Keratinocyte (primary cell): ENCODE results near the gene NHLH2. TPM values are rescaled to one million over a fixed set of nuclear protein-coding genes. Genes with fewer than 3 reads are reported as not detected.

ENCODE experiments used
- DNase-seq: peaks from one replicate; pipeline ENCODE4 v3.0.0-alpha.2; 2011; ENCODE audit warnings: low read depth, missing footprints, low spot score
- FAIRE-seq: peaks from 2 replicates; lab custom pipeline; 2011; peaks lifted over from hg19 to GRCh38; lab: Jason Lieb, UNC
- H2AFZ ChIP-seq: 2 replicates; pipeline ENCODE4 v1.6.0; 2012; ENCODE audit warnings: low read length, control low read depth, inconsistent platforms; ENCODE audit not compliant: control insufficient read depth
- H3K27ac ChIP-seq: 2 replicates; pipeline ENCODE4 v1.5.1; 2011; ENCODE audit warnings: low read length; ENCODE audit not compliant: control insufficient read depth, insufficient read depth
- H3K27me3 ChIP-seq: 3 replicates; pipeline ENCODE4 v1.6.0; 2011; ENCODE audit warnings: low read length; ENCODE audit not compliant: control insufficient read depth, insufficient read depth; ENCODE audit errors: extremely low read depth
- H3K36me3 ChIP-seq, 2 experiments: 2 replicates in 1 of 2; 3 replicates in 1 of 2; pipeline ENCODE4 v1.5.1; 2011; ENCODE audit warnings: low read length in 2 of 2, mild to moderate bottlenecking in 1 of 2; ENCODE audit not compliant: control insufficient read depth in 2 of 2, insufficient read depth in 2 of 2; ENCODE audit errors: extremely low read depth in 1 of 2
- H3K4me1 ChIP-seq: 3 replicates; pipeline ENCODE4 v1.5.1; 2011; ENCODE audit warnings: low read length; ENCODE audit not compliant: control insufficient read depth, insufficient read depth; ENCODE audit errors: extremely low read depth
- H3K4me2 ChIP-seq: 3 replicates; pipeline ENCODE4 v1.6.0; 2011; ENCODE audit warnings: low read depth, low read length; ENCODE audit not compliant: control insufficient read depth, insufficient read depth; ENCODE audit errors: extremely low read depth
- H3K4me3 ChIP-seq, 3 experiments: fragments of 200-600 bp in 1 of 3; sonication (generic) in 1 of 3; 2 replicates in 2 of 3; 3 replicates in 1 of 3; pipeline ENCODE4 v1.5.1; 2011 to 2016; ENCODE audit warnings: low read length in 3 of 3, mild to moderate bottlenecking in 3 of 3, control low read depth in 2 of 3, inconsistent platforms in 1 of 3, low read depth in 1 of 3, mixed read lengths in 1 of 3, mixed run types in 1 of 3, moderate library complexity in 1 of 3; ENCODE audit not compliant: control insufficient read depth in 2 of 3, insufficient read depth in 2 of 3; ENCODE audit errors: extremely low read depth in 1 of 3
- H3K79me2 ChIP-seq: 2 replicates; pipeline ENCODE4 v1.6.0; 2012; ENCODE audit warnings: low read length; ENCODE audit not compliant: control insufficient read depth, insufficient read depth
- H3K9ac ChIP-seq: 3 replicates; pipeline ENCODE4 v1.6.0; 2011; ENCODE audit warnings: low read length; ENCODE audit not compliant: control insufficient read depth, insufficient read depth; ENCODE audit errors: extremely low read depth
- H3K9me1 ChIP-seq: 3 replicates; pipeline ENCODE4 v1.6.0; 2011; ENCODE audit warnings: low read length; ENCODE audit not compliant: control insufficient read depth, insufficient read depth; ENCODE audit errors: extremely low read depth
- H3K9me3 ChIP-seq: 2 replicates; pipeline ENCODE4 v1.5.1; 2012; ENCODE audit warnings: low read depth, low read length; ENCODE audit not compliant: control insufficient read depth
- H4K20me1 ChIP-seq: 3 replicates; pipeline ENCODE4 v1.6.0; 2011; ENCODE audit warnings: low read length; ENCODE audit not compliant: control insufficient read depth, insufficient read depth; ENCODE audit errors: extremely low read depth
- CTCF ChIP-seq, 3 experiments: IDR thresholded peaks in 1 of 3; conservative IDR thresholded peaks in 1 of 3; optimal IDR thresholded peaks in 1 of 3; 2 replicates in 2 of 3; 3 replicates in 1 of 3; pipeline versions ENCODE3 to v1.5.1; 2011; ENCODE audit warnings: low read length in 3 of 3, mild to moderate bottlenecking in 3 of 3, moderate library complexity in 2 of 3, control low read depth in 1 of 3, inconsistent platforms in 1 of 3; ENCODE audit not compliant: insufficient read depth in 2 of 3; ENCODE audit errors: extremely low read depth in 1 of 3
- EZH2 ChIP-seq: IDR thresholded peaks from one replicate; pipeline ENCODE4 v1.6.1; 2012; ENCODE audit warnings: inconsistent platforms, mild to moderate bottlenecking, low read length, moderate library complexity
- dilution Hi-C: fragments of 300-500 bp; cut with MboI; formaldehyde crosslinking; loops from one replicate; pipeline ENCODE4 v1.7.0; 2020; ENCODE audit warnings: low sequenced_read_pairs; ENCODE audit not compliant: extremely low pct_ligation_motif_present
- polyA plus RNA-seq, 5 experiments: library from polyadenylated mRNA; depleted of rRNA in 3 of 5; stranded (reverse) in 3 of 5; stranded (forward) in 1 of 5; unstranded in 1 of 5; fragments of >200 nt; gene quantifications; 1 replicate in 1 of 5; 2 replicates in 3 of 5; 3 replicates in 1 of 5; pipeline versions ENCODE4 v1.2.1 to v1.2.3, GENCODE V29; 2011 to 2012; ENCODE audit warnings: missing spikeins in 2 of 5, low read depth in 1 of 5, low replicate concordance in 1 of 5

Gene NHLH2
- polyA plus RNA-seq, 1 donor (not counting 4 experiments of a cell fraction or from before 2014, with no cell fraction given) = 0.21 TPM

GRCh38 chr1:115865704-115866380 is 24.9 kb upstream of the NHLH2 start:
- DNase-seq (peak; percentile 28), FAIRE-seq (peak; percentile 74)
- Histone ChIP-seq H3K4me3 (no peak overlapping the region), H3K27ac (no peak overlapping the region), H4K20me1 (no peaks in the 10 kb centered on the region), H3K4me2 (no peak overlapping the region), H3K27me3 (no peaks in the 10 kb centered on the region), H3K79me2 (no peaks in the 10 kb centered on the region), H2AFZ (peak overlapping the region; percentile 19), H3K9ac (no peak overlapping the region), H3K4me1 (no peaks in the 10 kb centered on the region), H3K9me1 (no peaks in the 10 kb centered on the region), H3K36me3 (no peaks in the 10 kb centered on the region), H3K9me3 (no peaks in the 10 kb centered on the region)
- dilution Hi-C loops = no loop called here
- TF ChIP-seq CTCF (optimal IDR thresholded peaks at IDR 0.05 in 1 of 3, IDR thresholded peaks at IDR 0.05 in 1 of 3, conservative IDR thresholded peaks at IDR 0.05 in 1 of 3; ENCODE audit: extremely low read depth in 1 of 3, insufficient read depth in 2 of 3, low read length in 3 of 3) (no peak), EZH2 (no peak)

- FAIRE-seq (no peak), DNase-seq (no peak)
- Histone ChIP-seq H3K36me3 (no peaks in the 10 kb centered on the region), H2AFZ (no peak overlapping the region), H3K9me1 (no peaks in the 10 kb centered on the region), H4K20me1 (no peaks in the 10 kb centered on the region), H3K79me2 (no peaks in the 10 kb centered on the region), H3K4me1 (no peaks in the 10 kb centered on the region), H3K27me3 (no peaks in the 10 kb centered on the region), H3K4me2 (no peak overlapping the region), H3K4me3 (no peak overlapping the region), H3K9ac (no peak overlapping the region), H3K9me3 (no peaks in the 10 kb centered on the region), H3K27ac (no peak overlapping the region)
- dilution Hi-C loops = no loop called here
- no peak for TF ChIP-seq EZH2
- TF ChIP-seq CTCF (optimal IDR thresholded peaks at IDR 0.05 in 1 of 3, IDR thresholded peaks at IDR 0.05 in 1 of 3, conservative IDR thresholded peaks at IDR 0.05 in 1 of 3; ENCODE audit: extremely low read depth in 1 of 3, insufficient read depth in 2 of 3, low read length in 3 of 3) = no peak
Measured at GRCh38 chr1:115862403-115862802, 21.5 kb upstream of the NHLH2 start.
